Stimulated activated CD8-positive, alpha-beta memory T cell treated with anti-CD3 and anti-CD28 coated beads, Interleukin-7, amount 100 ng/mL, for 1 hour (primary cell): ENCODE data around the gene CYTH3.
"Not testable (repeated sequence)": the region's sequence is repeated elsewhere in the genome, so short reads cannot be mapped to it uniquely, and the experiment has no call there.

Experiments used
- DNase-seq, 2 donors: peaks; one replicate each; pipeline ENCODE4 v3.0.0-alpha.2; 2020; ENCODE audit warnings: low read depth in 2 of 2

CYTH3 gene

DNA sequence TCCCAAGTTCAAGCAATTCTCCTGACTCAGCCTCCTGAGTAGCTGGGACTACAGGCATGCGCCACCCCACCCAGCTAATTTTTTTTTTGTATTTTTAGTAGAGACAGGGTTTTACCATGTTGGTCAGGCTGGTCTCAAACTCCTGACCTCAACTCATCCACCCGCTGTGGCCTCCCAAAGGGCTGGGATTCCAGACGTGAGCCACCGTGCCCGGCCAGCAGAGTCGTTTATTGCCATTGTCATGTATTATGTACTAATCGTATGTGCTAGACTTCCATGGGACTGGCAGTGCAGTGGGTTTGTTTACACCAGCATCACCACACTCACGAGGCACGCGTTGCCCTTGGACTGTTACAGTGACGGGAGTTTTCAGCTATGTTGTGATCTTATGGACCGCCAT is 120.9 kb downstream of the CYTH3 start:
- not testable (repeated sequence) for DNase-seq

DNA sequence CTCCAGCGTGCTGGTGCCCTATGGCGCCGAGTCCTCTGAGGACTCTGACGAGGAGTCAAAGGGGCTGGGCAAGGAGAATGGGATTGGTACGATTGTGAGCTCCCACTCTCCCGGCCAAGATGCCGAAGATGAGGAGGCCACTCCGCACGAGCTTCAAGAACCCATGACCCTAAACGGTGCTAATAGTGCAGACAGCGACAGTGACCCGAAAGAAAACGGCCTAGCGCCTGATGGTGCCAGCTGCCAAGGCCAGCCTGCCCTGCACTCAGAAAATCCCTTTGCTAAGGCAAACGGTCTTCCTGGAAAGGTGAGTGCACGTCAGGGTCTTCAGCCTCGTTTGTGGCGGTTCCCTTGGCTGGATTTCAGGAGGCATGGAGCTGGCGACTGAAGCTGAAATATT is 122.4 kb downstream of the CYTH3 start:
- DNase-seq: no peak

DNA sequence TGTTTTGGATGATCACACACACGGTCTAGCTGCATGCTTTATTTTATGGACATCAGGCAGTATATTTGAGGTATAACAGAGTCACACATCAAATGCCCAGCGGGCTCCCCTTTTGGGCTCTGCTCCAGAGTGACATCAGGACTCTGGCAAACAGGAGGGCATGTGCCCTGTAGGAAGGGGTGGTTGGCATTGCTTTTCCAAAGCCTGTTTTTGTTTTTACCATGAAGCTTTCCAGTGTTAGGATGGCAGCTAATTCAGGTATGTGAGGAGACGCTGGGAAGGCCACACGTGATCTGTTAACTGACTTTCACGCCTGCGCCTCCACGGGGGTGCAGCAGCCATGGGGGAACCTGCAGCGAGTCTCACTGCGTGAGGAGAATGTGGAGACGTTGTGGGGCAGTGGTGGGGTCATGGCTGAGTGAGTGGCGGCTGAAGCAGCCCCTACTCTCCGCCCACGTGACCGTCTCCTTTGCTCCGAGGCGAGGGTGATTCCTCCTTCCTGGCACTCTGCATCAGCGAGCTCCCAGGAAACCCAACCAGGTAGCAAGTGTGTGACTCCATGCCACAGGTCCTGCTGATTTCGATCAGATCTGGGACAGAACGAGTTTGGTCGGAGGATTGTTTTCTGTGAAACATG is 123.6 kb downstream of the CYTH3 start:
- DNase-seq: no peak

DNA sequence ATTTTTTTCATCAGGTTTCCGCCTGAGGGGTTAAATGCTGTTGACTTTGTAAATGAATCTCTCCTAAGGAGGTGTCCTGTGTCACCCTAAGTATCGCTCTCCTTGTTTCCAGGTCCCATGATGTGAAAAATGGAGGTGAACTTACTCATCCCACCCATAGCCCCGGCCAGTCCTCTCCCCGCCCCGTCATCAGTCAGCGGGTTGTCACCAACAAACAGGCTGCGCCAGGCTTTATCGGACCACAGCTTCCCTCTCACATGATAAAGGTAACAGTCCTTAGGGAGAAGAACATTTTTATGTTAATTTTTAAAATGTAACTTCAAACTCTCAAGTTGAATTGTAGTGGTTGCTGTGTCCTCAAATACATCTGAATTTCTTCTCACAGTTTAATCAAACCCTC is 124.8 kb downstream of the CYTH3 start:
- no peak for DNase-seq

DNA sequence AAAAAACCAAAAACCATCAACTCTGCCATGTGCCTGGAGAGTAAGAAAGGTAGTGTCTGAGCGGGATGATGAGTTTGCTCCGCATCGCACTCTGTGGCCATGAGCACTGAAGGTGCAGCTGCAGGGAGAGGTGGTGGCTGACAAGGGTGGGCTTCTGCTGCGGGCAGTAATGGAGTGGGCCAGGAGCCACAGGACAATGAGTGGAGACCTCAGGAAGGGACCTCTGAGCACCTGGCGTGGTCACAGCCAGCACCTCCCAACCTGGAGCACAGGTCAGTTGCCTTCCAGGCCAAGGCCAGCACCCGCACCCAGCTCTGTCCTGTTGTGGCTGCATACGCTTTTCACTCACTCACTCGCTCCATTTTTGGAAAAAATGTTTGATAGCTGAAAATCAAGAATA is 125.8 kb downstream of the CYTH3 start:
- DNase-seq: no peak

DNA sequence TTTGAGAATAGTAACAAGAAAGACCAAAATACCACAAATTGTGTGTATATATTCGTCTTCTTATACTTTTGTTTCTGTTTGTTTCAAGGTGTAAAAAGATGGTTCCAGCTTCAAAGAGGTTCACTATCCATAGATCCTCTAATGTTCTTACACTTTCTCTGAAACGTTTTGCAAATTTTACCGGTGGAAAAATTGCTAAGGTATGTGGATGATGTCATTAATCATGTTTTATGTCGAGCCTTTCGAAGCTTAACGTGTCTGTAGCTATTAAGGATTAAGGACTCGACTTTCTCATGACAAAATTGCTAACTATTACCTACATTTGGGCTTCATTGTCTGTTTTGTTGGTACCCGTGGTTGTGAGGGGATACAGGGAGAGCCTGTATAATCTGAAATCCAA is 128.4 kb downstream of the CYTH3 start:
- no peak for DNase-seq

DNA sequence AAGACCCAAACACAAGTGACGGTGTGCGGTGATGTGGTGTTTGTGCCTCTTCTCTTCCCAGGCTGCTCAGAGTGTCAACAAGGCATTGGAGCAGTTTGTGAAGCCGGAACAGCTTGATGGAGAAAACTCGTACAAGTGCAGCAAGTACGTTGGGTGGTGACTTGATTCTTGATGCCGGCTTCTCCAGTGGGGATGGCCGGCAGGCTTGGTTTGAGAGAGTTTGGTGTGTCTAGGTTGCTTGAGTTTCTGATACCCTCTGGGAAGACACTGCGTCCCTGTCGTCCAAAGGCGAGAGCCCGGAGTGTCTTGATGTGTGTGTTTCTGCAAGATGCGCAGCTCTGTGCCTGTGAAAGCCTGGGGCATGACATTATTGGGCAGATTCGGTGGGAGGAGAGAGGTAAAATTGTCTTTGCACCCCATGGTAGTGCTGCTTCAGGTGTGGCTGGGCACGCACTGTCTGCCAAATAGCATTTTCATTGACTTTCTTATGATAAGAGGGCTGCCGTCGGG is 129.5 kb downstream of the CYTH3 start:
- no peak for DNase-seq

DNA sequence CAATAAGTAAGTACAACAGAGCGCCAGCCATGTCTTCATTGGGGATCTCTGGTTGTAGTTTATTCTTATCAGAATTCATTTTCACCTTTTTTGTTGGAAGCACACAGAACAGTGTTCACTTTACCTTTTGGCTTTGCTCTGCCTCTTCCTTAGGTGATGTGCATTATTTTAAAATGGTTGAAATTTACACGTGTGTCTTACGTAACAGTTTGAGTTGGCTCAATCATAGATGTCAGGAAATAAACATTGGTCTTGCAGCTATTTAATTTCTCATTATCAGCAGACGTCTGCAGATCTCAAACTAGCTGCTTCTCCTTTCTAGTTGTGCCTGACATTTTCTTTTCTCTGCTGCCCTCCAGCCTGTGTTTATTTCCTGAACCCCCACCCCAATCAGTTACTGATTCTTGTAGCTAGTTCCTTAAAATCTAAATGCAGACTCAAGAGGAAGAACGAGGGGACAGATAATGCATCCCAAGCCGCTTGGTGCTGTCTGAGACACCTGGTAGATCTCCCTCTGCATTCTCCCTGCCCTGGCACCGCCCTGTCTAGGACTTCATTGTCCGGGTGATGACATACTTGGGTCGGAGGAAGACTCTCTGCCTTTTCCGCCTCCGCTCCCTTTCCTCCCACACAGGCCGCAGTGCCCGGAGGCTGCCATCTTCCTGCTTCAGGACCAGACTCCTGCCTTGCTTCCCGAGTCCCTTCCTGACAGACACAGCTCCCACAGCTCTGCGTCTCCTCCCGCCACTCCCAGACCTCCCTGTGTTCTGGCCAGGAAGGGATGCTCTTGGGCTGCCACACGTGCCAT is 133.0 kb downstream of the CYTH3 start:
- DNase-seq: no peak

DNA sequence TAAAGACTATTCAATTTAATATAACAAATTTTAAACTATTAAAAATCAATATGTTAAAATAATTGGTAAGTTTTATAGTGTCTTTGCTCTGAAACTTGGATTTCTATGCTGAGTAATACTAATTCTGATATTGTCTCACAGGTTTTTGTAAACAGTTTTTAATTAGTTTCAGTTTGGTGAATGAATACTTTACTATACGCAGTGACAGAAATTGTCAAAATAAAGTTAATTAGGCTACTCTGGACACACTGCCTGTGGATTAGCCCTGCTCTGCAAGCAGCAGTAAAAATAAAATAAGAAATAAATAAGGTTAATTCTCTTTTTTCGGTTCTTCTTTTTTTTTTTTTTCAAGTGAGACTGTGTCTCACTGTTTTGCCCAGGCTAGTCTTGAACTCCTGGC is 135.9 kb downstream of the CYTH3 start:
- DNase-seq: no peak

DNA sequence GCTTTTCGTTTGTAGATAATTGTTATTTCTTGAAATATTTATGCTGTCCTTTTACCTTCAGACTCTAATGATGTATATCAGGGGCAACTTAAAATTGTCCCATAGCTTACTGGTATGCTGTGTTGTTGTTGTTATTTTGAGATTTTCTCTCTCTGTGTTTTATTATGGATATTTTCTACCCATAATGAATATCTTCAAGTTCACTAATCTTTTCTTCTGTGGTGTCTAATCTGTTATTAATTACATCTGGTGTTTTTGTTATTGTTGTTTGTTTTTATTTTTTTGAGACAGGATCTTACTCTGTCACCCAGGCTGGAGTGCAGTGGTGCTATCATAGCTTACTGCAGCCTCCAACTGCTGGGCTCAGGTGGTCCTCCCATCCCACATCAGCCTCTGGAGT is 139.2 kb downstream of the CYTH3 start:
- DNase-seq: no peak

DNA sequence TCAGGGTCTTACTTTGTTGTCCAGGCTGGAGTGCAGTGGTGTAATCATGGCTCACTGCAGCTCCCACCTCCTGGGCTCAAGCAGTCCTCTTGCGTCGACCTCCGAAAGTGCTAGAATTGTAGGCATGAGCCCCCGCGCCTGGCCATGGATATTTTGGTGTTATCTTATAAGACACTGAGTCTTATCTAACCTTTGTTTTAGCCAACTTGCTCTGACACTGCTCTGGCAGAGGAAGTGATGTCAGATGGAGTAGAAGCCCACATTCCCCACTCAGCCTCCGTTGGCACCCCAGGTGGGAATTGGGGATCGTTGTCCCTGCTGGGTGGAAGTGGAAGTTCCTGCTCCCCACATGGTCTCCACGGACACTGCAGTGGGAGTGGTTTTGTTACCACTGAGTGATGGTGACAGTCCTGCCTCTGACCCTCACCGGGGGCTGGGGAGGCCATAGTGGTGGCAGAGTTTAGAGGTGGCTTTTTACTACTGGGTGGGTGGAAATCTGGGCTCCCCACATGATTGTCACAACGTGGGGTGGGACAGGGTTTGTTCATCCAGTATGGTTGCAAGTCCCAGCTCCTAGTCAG is 142.3 kb downstream of the CYTH3 start:
- DNase-seq: no peak

DNA sequence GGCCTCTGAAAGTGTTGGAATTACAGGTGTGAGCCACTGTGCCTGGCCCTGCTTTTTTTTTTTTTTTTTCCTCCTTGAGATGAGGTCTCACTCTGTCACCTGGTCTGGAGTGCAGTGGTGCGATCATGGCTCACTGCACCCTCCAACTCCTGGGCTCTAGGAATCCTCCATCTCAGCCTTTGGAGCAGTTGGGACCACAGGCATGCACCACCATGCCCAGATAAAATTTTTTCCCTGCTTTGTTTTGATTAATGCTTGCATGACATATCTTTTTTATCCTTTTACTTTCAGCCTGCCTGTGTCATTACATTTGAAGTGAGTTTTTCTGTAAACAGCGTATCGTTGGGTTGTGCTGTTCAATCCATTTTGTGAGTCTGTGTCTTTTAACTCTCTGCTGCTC is 144.2 kb downstream of the CYTH3 start:
- no peak for DNase-seq

DNA sequence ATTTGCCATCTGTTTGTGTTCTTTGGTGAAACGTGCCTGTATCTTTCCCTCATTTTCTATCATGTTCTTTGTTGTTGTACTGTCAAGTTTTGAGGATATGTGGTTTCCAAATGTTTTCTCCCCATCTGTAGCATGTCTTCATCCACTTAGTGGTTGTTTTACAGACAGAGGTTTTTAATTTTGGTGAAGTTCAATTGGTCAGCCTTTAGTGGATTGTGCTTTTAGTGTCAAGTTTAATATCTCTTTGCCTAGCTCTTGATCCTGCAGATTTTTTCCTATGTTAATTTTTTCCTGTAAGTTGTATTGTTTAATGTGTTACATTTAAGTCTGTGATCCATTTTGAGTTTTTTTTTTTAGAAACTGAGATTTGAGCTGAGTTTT is 145.3 kb downstream of the CYTH3 start:
- DNase-seq: no peak

DNA sequence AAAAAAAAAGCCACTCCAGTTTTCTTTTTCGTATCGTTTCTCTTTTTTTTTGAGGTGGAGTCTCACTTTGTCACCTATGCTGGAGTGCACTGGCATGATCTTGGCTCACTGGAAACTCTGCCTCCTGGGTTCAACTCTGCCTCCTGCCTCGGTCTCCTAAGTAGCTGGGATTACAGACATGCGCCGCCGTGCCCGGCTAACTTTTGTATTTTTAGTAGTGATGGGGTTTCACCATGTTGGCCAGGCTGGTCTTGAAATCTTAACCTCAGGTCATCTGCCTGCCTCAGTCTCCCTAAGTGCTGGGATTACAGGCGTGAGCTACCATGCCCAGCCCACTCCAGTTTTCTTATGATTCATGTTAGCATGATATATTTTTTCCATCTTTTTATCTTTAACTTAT is 148.6 kb downstream of the CYTH3 start:
- no peak for DNase-seq

DNA sequence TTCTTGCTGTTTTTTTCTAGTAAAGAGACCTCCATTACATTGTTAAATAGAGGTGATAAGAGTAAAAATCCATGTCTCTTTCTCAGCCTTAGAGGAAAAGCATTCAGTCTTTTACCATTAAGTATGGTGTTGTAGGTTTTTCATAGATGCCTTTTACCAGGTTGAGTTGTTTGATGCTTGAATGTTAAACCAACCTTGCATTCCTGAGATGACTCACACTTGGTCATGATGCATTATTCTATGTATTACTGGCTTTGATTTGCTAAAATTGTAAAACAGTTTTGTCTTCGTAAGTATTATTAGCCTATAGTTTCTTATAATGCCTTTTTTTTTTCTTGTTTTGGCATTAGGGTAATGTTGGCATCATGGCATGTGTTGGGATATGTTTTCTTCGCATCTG is 151.3 kb downstream of the CYTH3 start:
- no peak for DNase-seq

DNA sequence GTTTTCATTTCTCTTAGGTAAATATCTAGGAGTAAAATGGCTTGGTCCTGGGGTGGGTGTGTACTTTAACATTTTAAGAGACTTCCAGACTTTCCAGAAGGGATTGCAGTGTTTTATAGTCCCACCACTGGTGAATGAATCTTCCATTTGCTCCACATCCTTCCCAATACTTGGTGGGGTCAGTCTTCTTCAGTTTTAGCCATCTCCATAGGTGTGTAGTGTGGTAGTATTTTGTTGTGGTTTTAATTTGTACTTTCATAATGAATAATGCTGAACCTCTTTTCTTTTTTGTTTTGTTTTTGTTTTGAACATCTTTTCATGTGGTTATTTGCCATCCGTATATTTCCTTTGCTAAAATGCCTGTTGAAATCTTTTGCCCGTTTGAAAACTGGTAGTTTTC is 154.9 kb downstream of the CYTH3 start:
- DNase-seq: no peak

DNA sequence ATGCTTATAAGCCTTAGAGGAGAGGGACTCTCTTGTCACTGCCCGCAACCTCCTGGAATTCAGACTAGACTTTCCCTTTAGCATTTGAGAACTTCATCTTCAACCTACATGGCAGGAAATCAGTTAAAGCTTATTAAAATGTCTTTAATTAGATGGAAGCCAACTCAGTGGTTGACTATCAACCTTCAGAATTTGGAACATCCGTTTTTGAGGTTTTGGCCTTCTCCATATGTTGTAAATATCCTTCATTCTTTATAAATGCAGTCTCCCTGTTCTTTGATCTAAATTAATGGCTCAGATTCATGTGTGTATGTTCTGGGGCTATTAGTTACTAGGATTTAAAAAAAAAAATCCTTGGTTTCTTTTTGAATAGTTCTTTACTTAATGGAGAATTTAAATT is 156.2 kb downstream of the CYTH3 start:
- no peak for DNase-seq
